ENCODE measurements around the gene RPP25L. TPM values are rescaled to one million over a fixed set of nuclear protein-coding genes. Genes with fewer than 3 reads are reported as not detected.

Gene RPP25L
- total and polyA plus RNA-seq, 2 of the 4 experiments (the other 2 are of a cell fraction): 20.4 to 26.3 TPM

DNA sequence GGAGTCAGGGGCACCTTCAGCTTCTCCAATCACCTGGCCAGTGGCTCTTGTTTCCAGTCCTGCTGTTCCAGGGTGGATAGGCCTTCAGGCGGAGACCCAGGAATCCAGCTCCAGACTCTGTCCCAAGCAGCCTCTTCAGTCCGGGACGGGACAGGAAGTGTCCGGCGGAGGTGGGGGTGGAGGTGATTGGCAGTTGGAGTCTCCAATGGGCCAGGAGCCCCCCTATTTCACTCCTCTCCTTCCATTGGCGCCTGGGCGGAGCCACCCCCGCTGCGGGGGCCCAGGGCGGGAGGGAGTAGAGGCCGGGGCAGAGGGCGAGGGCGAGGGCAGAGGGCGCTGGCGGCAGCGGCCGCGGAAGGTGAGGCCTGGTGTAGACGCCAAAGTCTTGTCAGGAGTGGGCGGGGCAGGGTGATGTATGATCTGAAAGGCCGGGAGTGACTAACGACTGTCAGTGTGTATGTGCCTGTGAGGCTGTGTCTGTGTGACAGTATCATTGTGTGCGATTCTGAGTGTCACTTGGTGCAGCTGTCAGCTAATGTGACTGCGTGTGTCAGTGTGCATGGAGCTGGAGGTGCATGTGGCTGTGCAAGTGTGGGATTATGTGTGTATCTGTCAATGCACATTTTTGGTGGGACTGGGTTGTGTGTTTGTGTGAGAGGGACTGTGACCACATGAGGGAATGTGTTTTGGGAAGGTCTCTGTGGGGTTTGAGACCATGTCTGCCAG, 40.1 kb upstream of the RPP25L start, which contains the start of gene IL11RA:
TSS of gene IL11RA (plus strand) at position 310 of the 726 bp plus-strand sequence. CDS start 3,033 bp downstream, outside the sequence.
- H3K23ac ChIP-seq (ENCODE audit: low read depth, low read length): peak within 1 kb of the TSS; percentile 89
- H3K4me1 ChIP-seq (ENCODE audit: control insufficient read depth, insufficient read depth, low read length): peaks cover 42% of the 10 kb centered on the region
- H4K20me1 ChIP-seq (ENCODE audit: insufficient read depth, low read length): no peaks in the 10 kb centered on the region
- peak within 1 kb of the TSS; percentile 99 for H3K4me2 ChIP-seq (ENCODE audit: low read depth, low read length)
- H3K79me1 ChIP-seq (ENCODE audit: low read depth in 1 of 2, low read length in 2 of 2): peaks cover 15 to 48% of the 10 kb centered on the region in 2 experiments
- no peaks in the 10 kb centered on the region for H3K27me3 ChIP-seq (ENCODE audit: control insufficient read depth, insufficient read depth, low read length)
- peak within 1 kb of the TSS; percentile 99 for H3K9ac ChIP-seq (ENCODE audit: low read depth, low read length)
- dilution Hi-C loops (cut with HindIII; ENCODE audit: low sequenced_read_pairs, unreplicated experiment): no loop called here
- peak within 1 kb of the TSS; percentile 73; the same call in 1 of the 2 replicates for H2BK120ac ChIP-seq (ENCODE audit: low read depth, low read length)
- ChIA-PET CTCF (interaction anchor here (1.9 kb wide), 1 partner anchor 13 kb away, joined by 6 read pairs; no protein-coding TSS in a partner anchor), POLR2A (ENCODE audit: unreplicated experiment) (no interaction called here)
- peak within 1 kb of the TSS; percentile 84 for H4K91ac ChIP-seq (ENCODE audit: insufficient read depth, low read depth, low read length)
- ATAC-seq (ENCODE audit: low read depth): peak; percentile 86
- no TSS peak for BruUV-seq (replicated peaks)
- H2AFZ ChIP-seq (replicated peaks; ENCODE audit: low read length, poor library complexity): peak within 1 kb of the TSS; percentile 88
- H3K18ac ChIP-seq (ENCODE audit: low read depth, low read length): peak within 1 kb of the TSS; percentile 85
- H3K4ac ChIP-seq (ENCODE audit: low read depth, low read length): peak within 1 kb of the TSS; percentile 90
- peaks cover 35% of the 10 kb centered on the region for H3K9me1 ChIP-seq (ENCODE audit: insufficient read depth, low read length)
- peak within 1 kb of the TSS; percentile 12; the same call in 1 of the 3 replicates for H2BK15ac ChIP-seq (ENCODE audit: low read depth, low read length)
- peak within 1 kb of the TSS; percentile 81 for H2AK9ac ChIP-seq (replicated peaks; ENCODE audit: low read depth, low read length, poor library complexity)
- H2BK20ac ChIP-seq (ENCODE audit: low read depth, low read length): no peak within 1 kb of the TSS; the same call in 1 of the 2 replicates
- no peaks in the 10 kb centered on the region for H3K9me3 ChIP-seq (ENCODE audit: control insufficient read depth, insufficient read depth, low read length)
- intact Hi-C loops (cut with micrococcal nuclease): no loop called here
- peak within 1 kb of the TSS; percentile 97 for H2AK5ac ChIP-seq (ENCODE audit: low read depth, low read length)
- peaks cover 16% of the 10 kb centered on the region for H3K36me3 ChIP-seq (ENCODE audit: control insufficient read depth, insufficient read depth, low read length)
- H2BK5ac ChIP-seq (ENCODE audit: low read depth, low read length, poor library complexity, severe bottlenecking): peak within 1 kb of the TSS; percentile 80
- H4K5ac ChIP-seq (ENCODE audit: low read depth, low read length): peak within 1 kb of the TSS; percentile 99
- H3K14ac ChIP-seq (replicated peaks; ENCODE audit: low read depth, low read length): peak within 1 kb of the TSS; percentile 91
- 2% methylated on average over 15 of the region's 24 CpGs; no CpG with 5 or more reads in 1 of the 2 experiments for WGBS, 2 experiments (ENCODE audit: extremely low coverage in 2 of 2, insufficient read length in 1 of 2)
- peak within 1 kb of the TSS; percentile 81 to 94 for H4K8ac ChIP-seq (ENCODE audit: low read depth in 2 of 2, low read length in 2 of 2)
- peak within 1 kb of the TSS; percentile 89 for H3K56ac ChIP-seq (ENCODE audit: extremely low read depth, insufficient read depth, low read length)
- peak; percentile 84 for DNase-seq
- peak within 1 kb of the TSS; percentile 75 for H3K4me3 ChIP-seq (ENCODE audit: insufficient read depth, low read depth, low read length)
- in situ Hi-C loops (cut with MboI; ENCODE audit: low sequenced_read_pairs): no loop called here
- H3K27ac ChIP-seq (ENCODE audit: insufficient read depth, low read length): peak within 1 kb of the TSS; percentile 88
- TF ChIP-seq NFE2L2 (IDR thresholded peaks at IDR 0.05; ENCODE audit: low read depth, low read length) (no peak), MAZ (IDR thresholded peaks at IDR 0.05; ENCODE audit: borderline replicate concordance, low read depth, low read length) (peak; percentile 84; the same call in 1 of the 2 replicates), CEBPB (IDR thresholded peaks at IDR 0.05; ENCODE audit: low read depth, low read length) (no peak), CHD1 (IDR thresholded peaks at IDR 0.05; ENCODE audit: low read depth, low read length) (no peak)

Measured in IMR-90 (cell line).